CD4-positive, alpha-beta memory T cell (primary cell): Measurements from ENCODE around the gene GMPPA. TPM values are rescaled to one million over a fixed set of nuclear protein-coding genes. Genes with fewer than 3 reads are reported as not detected.

Experiments
- CTCF ChIA-PET: fragments of 350-600 bp; sonication (Branson Sonifier 250); formaldehyde crosslinking; loops from one replicate; lab custom pipeline; 2021; ENCODE audit warnings: inconsistent platforms; ENCODE audit not compliant: partially characterized antibody; lab: Charles Lee
- POLR2A ChIA-PET: fragments of 350-600 bp; sonication (Branson Sonifier 250); formaldehyde crosslinking; loops from one replicate; lab custom pipeline; 2021; ENCODE audit not compliant: partially characterized antibody; lab: Charles Lee
- DNase-seq, 5 donors: peaks; one replicate each; pipeline versions ENCODE4 v3.0.0 to v3.0.0-alpha.2; 2020 to 2022; ENCODE audit warnings: mixed read lengths in 1 of 5
- H3K27ac ChIP-seq: one replicate; pipeline ENCODE4 v1.7.0; 2013; ENCODE audit warnings: low read depth, low read length
- H3K27me3 ChIP-seq: 2 replicates; pipeline ENCODE4 v1.7.0; 2013; ENCODE audit warnings: mild to moderate bottlenecking, low read length, moderate library complexity; ENCODE audit not compliant: insufficient read depth
- H3K36me3 ChIP-seq: 2 replicates; pipeline ENCODE4 v1.7.0; 2013; ENCODE audit warnings: mild to moderate bottlenecking, low read length, moderate library complexity; ENCODE audit not compliant: insufficient read depth
- H3K4me1 ChIP-seq: 2 replicates; pipeline ENCODE4 v1.7.0; 2013; ENCODE audit warnings: mild to moderate bottlenecking, low read length, moderate library complexity; ENCODE audit not compliant: insufficient read depth
- H3K4me3 ChIP-seq, 2 donors: one replicate each; pipeline ENCODE4 v1.7.0; 2013; ENCODE audit warnings: low read length in 2 of 2, mild to moderate bottlenecking in 1 of 2
- H3K9me3 ChIP-seq, 2 donors: one replicate each; pipeline ENCODE4 v1.7.0; 2013; ENCODE audit warnings: low read length in 2 of 2, control low read depth in 1 of 2; ENCODE audit not compliant: control insufficient read depth in 1 of 2
- H3K27ac Mint-ChIP-seq, 7 donors: one replicate each; pipeline ENCODE4 v1.8.0; 2020 to 2021; ENCODE audit warnings: mixed read lengths in 7 of 7, mild to moderate bottlenecking in 6 of 7, inconsistent platforms in 3 of 7, moderate library complexity in 3 of 7
- H3K27me3 Mint-ChIP-seq, 2 donors: one replicate each; pipeline ENCODE4 v1.8.0; 2020 to 2021; ENCODE audit warnings: mixed read lengths in 2 of 2
- H3K36me3 Mint-ChIP-seq, 2 donors: one replicate each; pipeline ENCODE4 v1.8.0; 2020 to 2021; ENCODE audit warnings: mixed read lengths in 2 of 2, inconsistent platforms in 1 of 2, mild to moderate bottlenecking in 1 of 2
- H3K4me1 Mint-ChIP-seq, 4 donors: one replicate each; pipeline ENCODE4 v1.8.0; 2020 to 2021; ENCODE audit warnings: mixed read lengths in 4 of 4, mild to moderate bottlenecking in 1 of 4
- H3K4me3 Mint-ChIP-seq, 8 donors: one replicate each; pipeline ENCODE4 v1.8.0; 2020 to 2021; ENCODE audit warnings: mixed read lengths in 8 of 8, mild to moderate bottlenecking in 7 of 8, moderate library complexity in 6 of 8, inconsistent platforms in 3 of 8
- H3K9me3 Mint-ChIP-seq, 8 donors: one replicate each; pipeline ENCODE4 v1.8.0; 2020 to 2021; ENCODE audit warnings: mixed read lengths in 8 of 8, mild to moderate bottlenecking in 5 of 8, inconsistent platforms in 3 of 8, moderate library complexity in 1 of 8
- intact Hi-C: fragments of 100-400 bp; cut with micrococcal nuclease; formaldehyde crosslinking; loops from one replicate; pipeline ENCODE4 v1.15.1; 2023
- polyA plus RNA-seq, 2 donors: library from polyadenylated mRNA; unstranded; fragments of 300-500 nt; fragmentation: Illumina TruSeq; gene quantifications; one replicate each; pipeline ENCODE4 v1.2.3, GENCODE V29; 2021
- total RNA-seq, 2 experiments: library from RNA; stranded (reverse); gene quantifications; one replicate each; pipeline ENCODE4 v1.2.3, GENCODE V29; 2021

Gene GMPPA
- total and polyA plus RNA-seq, 4 experiments from 2014 or later = 30.4 to 48.3 (median 38.1) TPM

DNA sequence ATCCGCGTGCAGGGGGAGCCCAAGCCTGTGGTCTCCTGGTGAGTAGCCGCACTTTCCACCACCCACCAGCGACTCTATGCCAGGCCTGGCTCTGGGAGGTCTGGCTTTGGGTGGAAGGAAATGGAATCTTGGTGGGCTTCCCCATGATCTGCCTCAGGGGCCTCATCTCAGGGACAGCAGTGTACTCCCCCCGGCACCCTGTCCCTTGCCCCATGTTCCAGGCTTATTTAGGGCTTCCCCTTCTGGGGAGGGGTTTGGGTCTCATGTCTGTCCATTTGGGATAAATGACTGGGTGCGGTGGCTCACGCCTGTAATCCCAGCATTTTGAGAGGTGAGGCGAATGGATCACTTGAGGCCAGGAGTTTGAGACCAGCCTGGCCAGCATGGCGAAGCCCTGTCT is 36.3 kb upstream of the GMPPA start:
- CTCF ChIA-PET = interaction anchor here (1.1 to 2.9 kb wide), 3 partner anchors 9 to 68 kb away, joined by 3 to 29 read pairs (median 5); no protein-coding TSS in a partner anchor
- H3K27ac Mint-ChIP-seq = peak overlapping the region in 1 of 7 donors; percentile 25

DNA sequence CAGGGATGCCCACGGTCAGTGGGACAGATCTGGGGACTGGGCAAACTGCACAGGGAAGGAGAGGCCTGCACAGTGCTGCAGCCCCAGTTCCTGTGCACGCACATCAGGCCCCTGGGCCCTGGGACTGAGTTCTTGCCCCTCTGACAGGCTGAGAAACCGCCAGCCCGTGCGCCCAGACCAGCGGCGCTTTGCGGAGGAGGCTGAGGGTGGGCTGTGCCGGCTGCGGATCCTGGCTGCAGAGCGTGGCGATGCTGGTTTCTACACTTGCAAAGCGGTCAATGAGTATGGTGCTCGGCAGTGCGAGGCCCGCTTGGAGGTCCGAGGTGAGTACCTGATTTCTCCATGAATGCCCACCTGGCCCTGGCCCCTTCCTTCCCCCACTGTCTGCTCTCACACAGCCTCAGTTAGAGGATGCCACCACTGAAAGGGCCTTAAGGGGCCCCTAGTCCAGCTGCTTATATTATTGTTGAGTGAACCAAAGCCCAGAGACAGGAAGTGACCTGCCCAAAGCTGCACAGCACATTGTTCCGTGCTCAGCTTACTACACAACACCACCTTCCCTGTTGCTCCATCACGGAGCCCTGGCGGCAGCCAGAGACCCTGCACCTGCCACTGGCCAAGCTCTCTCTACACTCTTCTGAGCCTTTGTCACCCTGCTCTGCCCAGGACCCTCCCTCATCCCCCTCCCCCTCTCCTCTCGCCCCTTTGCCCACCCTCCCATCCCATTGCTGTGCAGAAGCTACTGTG is 34.2 kb upstream of the GMPPA start:
- Mint-ChIP-seq H3K4me1 (no peaks in the 10 kb centered on the region), H3K27ac (no peak overlapping the region), H3K36me3 (no peaks in the 10 kb centered on the region), H3K27me3 (no peaks in the 10 kb centered on the region), H3K4me3 (no peak overlapping the region), H3K9me3 (no peaks in the 10 kb centered on the region)
- DNase-seq = no peak
- H3K4me1 ChIP-seq = no peaks in the 10 kb centered on the region
- H3K36me3 ChIP-seq = no peaks in the 10 kb centered on the region
- intact Hi-C loops = no loop called here
- CTCF ChIA-PET = interaction anchor here (0.8 to 2.9 kb wide), 6 partner anchors 17 to 66 kb away, joined by 3 to 29 read pairs (median 4); no protein-coding TSS in a partner anchor
- H3K9me3 ChIP-seq = no peaks in the 10 kb centered on the region
- POLR2A ChIA-PET = no interaction called here
- no peaks in the 10 kb centered on the region for H3K27me3 ChIP-seq
- H3K4me3 ChIP-seq = no peak overlapping the region
- no peak overlapping the region for H3K27ac ChIP-seq

More for the DNA sequence above, 36.3 kb upstream of the GMPPA start:
- no peak overlapping the region for H3K27ac ChIP-seq
- no peak for DNase-seq
- Mint-ChIP-seq H3K4me1 (peaks cover 5 to 7% (median 6%) of the 10 kb centered on the region in 4 donors), H3K4me3 (no peak overlapping the region), H3K27me3 (peaks cover 0 to 1% of the 10 kb centered on the region in 2 donors), H3K9me3 (no peaks in the 10 kb centered on the region), H3K36me3 (no peaks in the 10 kb centered on the region)
- H3K27me3 ChIP-seq = no peaks in the 10 kb centered on the region
- POLR2A ChIA-PET = no interaction called here
- H3K9me3 ChIP-seq = no peaks in the 10 kb centered on the region
- H3K4me1 ChIP-seq = no peaks in the 10 kb centered on the region
- intact Hi-C loops = no loop called here
- H3K36me3 ChIP-seq = no peaks in the 10 kb centered on the region
- no peak overlapping the region for H3K4me3 ChIP-seq

DNA sequence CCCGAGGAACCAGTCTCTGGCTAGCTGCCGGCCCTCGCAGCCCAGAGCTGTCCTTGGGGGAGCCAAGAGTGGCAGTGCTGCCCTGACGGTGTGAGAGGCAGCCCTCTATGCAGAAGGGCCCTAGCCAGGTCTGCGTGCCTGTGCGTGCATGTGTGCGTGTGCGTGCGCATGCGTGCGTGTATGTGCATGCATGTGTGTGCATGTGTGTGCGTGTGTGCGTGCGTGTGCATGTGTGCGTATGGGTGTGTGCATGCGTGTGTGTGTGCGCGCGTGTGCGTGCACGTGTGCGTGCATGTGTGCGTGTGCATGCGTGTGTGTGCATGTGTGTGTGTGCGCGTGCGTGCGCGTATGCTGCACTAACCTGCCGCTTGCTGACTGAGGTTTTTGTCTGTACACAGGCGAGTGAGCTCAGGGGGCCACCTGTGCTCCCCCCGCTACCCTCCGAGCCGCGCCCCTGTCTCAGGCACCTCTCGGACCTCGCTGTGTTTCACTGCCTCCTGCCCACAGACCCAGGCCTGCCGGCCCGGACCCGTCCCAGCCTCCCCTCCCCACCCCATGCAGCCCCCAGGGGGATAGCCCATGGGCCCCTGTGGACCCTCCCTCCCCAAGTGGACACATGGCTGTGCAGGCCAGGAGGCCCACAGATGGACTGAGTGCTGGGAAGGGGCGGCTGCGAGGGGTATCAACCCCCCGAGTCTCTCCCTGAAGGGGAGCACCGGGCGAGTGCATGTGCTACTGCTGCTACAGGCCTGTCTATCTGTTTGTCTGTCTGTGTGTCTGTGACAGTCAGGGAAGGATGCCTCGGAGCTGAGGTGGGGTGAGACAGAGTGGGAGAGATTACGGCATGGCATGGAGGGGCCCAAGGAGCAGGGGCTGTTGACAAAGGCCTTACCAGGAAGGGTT is 32.8 kb upstream of the GMPPA start:
- POLR2A ChIA-PET = no interaction called here
- H3K27ac Mint-ChIP-seq = no peak overlapping the region

DNA sequence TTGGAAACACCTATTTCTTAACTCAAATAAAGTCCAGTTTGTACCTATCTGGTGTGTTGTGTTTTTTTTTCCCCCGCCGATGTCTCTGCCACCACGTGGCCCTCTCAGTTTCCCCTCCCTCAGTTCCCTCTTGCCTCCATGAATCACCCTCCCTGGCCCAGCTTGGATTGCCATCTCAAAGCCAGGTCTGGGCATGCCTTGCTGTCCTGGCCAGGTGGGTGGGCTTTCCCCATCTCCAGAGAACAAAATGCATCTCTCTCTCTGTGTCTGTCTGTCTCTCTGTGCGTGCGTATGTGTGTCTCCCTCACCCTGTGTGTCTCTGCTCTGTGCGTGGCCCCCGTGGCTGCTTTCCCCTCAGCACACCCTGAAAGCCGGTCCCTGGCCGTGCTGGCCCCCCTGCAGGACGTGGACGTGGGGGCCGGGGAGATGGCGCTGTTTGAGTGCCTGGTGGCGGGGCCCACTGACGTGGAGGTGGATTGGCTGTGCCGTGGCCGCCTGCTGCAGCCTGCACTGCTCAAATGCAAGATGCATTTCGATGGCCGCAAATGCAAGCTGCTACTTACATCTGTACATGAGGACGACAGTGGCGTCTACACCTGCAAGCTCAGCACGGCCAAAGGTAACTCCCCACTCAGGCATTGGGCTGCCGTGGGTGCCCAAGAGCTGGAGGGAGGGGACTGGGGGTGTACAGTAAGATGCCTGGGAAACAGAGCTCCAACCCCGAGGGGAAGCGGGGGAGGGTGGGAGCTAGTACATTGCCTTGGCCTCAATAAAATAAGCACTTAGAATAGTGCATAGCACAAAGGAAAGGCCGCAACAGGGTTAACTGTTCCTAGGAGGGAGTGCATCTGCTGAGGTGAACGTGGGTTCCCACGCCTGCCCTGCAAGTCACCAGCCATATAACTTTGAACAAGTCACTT is 31.6 kb upstream of the GMPPA start:
- Histone ChIP-seq H3K27me3 (no peaks in the 10 kb centered on the region), H3K4me3 (no peak overlapping the region), H3K36me3 (no peaks in the 10 kb centered on the region), H3K9me3 (no peaks in the 10 kb centered on the region), H3K27ac (no peak overlapping the region), H3K4me1 (no peaks in the 10 kb centered on the region)
- ChIA-PET POLR2A (no interaction called here), CTCF (interaction anchor here (0.9 to 1.2 kb wide), 2 partner anchors 61 to 93 kb away, joined by 3 read pairs; no protein-coding TSS in a partner anchor)
- no peaks in the 10 kb centered on the region for H3K9me3 Mint-ChIP-seq
- no peak overlapping the region for H3K4me3 Mint-ChIP-seq
- intact Hi-C loops = no loop called here
- H3K36me3 Mint-ChIP-seq = no peaks in the 10 kb centered on the region
- H3K27ac Mint-ChIP-seq = no peak overlapping the region
- peaks cover 0 to 5% of the 10 kb centered on the region in 2 donors for H3K27me3 Mint-ChIP-seq
- no peaks in the 10 kb centered on the region for H3K4me1 Mint-ChIP-seq
- no peak for DNase-seq

More for the DNA sequence above, 32.8 kb upstream of the GMPPA start:
- peaks cover 0 to 2% of the 10 kb centered on the region in 2 donors for H3K27me3 Mint-ChIP-seq
- Histone ChIP-seq H3K4me1 (no peaks in the 10 kb centered on the region), H3K4me3 (no peak overlapping the region), H3K36me3 (no peaks in the 10 kb centered on the region), H3K9me3 (no peaks in the 10 kb centered on the region), H3K27me3 (no peaks in the 10 kb centered on the region), H3K27ac (no peak overlapping the region)
- H3K4me3 Mint-ChIP-seq = no peak overlapping the region
- intact Hi-C loops = no loop called here
- no peak for DNase-seq
- H3K9me3 Mint-ChIP-seq = no peaks in the 10 kb centered on the region
- H3K36me3 Mint-ChIP-seq = no peaks in the 10 kb centered on the region
- CTCF ChIA-PET = no interaction called here
- no peaks in the 10 kb centered on the region for H3K4me1 Mint-ChIP-seq

DNA sequence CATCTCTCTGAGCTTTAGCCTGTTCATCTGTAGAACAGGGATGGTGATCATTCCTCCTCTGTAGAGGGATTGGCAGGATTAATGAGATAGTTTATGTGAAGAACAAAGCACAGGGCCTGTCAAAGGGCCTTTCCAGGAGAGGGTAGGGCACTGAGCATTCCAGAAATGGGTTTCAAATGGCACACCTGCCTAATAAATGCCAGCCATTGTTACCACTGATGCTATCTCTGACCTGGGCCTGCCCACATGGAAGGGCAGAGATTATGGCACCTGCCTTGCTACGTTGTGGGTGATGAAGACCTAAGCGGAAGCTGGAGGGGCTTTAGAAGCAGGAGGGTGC is 31.0 kb upstream of the GMPPA start:
- Histone ChIP-seq H3K4me1 (no peaks in the 10 kb centered on the region), H3K36me3 (no peaks in the 10 kb centered on the region), H3K4me3 (no peak overlapping the region), H3K27ac (no peak overlapping the region), H3K9me3 (no peaks in the 10 kb centered on the region), H3K27me3 (no peaks in the 10 kb centered on the region)
- H3K36me3 Mint-ChIP-seq = no peaks in the 10 kb centered on the region
- DNase-seq = no peak
- no peak overlapping the region for H3K4me3 Mint-ChIP-seq
- no peaks in the 10 kb centered on the region for H3K4me1 Mint-ChIP-seq
- no peak overlapping the region for H3K27ac Mint-ChIP-seq
- H3K9me3 Mint-ChIP-seq = no peaks in the 10 kb centered on the region
- intact Hi-C loops = no loop called here
- POLR2A ChIA-PET = no interaction called here
- H3K27me3 Mint-ChIP-seq = peaks cover 0 to 5% of the 10 kb centered on the region in 2 donors
- CTCF ChIA-PET = interaction anchor here (0.9 to 1.2 kb wide), 2 partner anchors 61 to 92 kb away, joined by 3 read pairs; no protein-coding TSS in a partner anchor

DNA sequence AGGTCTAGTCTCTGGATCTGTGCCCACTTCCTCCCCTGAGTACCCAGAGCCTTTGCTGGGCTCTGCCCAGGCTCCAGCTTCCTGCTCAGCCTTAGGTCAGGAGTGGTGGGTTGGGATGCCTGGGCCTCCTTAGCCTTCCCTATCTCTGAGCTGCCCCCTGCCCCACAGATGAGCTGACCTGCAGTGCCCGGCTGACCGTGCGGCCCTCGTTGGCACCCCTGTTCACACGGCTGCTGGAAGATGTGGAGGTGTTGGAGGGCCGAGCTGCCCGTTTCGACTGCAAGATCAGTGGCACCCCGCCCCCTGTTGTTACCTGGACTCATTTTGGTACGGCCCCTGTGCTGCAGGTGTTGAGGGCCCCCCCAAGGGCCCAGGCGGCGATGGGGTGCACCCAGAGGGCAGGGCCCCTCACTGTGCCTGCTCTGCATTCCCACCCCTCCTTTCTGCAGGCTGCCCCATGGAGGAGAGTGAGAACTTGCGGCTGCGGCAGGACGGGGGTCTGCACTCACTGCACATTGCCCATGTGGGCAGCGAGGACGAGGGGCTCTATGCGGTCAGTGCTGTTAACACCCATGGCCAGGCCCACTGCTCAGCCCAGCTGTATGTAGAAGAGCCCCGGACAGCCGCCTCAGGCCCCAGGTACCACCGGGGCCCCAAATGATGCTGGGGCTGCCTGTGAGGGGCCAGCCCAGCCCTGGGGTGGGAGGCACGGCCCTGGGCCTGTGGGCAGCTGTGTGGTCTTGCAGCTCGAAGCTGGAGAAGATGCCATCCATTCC is 30.1 kb upstream of the GMPPA start:
- Histone ChIP-seq H3K4me1 (no peaks in the 10 kb centered on the region), H3K4me3 (no peak overlapping the region), H3K36me3 (no peaks in the 10 kb centered on the region), H3K27ac (no peak overlapping the region), H3K27me3 (no peaks in the 10 kb centered on the region), H3K9me3 (no peaks in the 10 kb centered on the region)
- peak in 1 of 5 donors; percentile 16 for DNase-seq
- POLR2A ChIA-PET = no interaction called here
- no peak overlapping the region for H3K4me3 Mint-ChIP-seq
- no peaks in the 10 kb centered on the region for H3K9me3 Mint-ChIP-seq
- CTCF ChIA-PET = interaction anchor here (1.2 kb wide), 1 partner anchor 60 kb away, joined by 3 read pairs; no protein-coding TSS in a partner anchor
- H3K27ac Mint-ChIP-seq = no peak overlapping the region
- no peaks in the 10 kb centered on the region for H3K4me1 Mint-ChIP-seq
- H3K36me3 Mint-ChIP-seq = no peaks in the 10 kb centered on the region
- peaks cover 0 to 5% of the 10 kb centered on the region in 2 donors for H3K27me3 Mint-ChIP-seq
- intact Hi-C loops = no loop called here
